ENCODE measurements around the gene ANG.

The ANG gene

GRCh38 chr14:20676072-20676471 lies 12.5 kb upstream of the ANG start:
- DNase-seq (ENCODE audit: low spot score) = no peak

- peak; percentile 61 for DNase-seq (ENCODE audit: low spot score)
Observed at GRCh38 chr14:20679907-20680306, 8.7 kb upstream of the ANG start.

GRCh38 chr14:20680363-20680762 lies 8.2 kb upstream of the ANG start:
- DNase-seq (ENCODE audit: low spot score) = no peak

- DNase-seq (ENCODE audit: low spot score) = no peak
Observed at GRCh38 chr14:20680843-20681347, 7.7 kb upstream of the ANG start.

DNA sequence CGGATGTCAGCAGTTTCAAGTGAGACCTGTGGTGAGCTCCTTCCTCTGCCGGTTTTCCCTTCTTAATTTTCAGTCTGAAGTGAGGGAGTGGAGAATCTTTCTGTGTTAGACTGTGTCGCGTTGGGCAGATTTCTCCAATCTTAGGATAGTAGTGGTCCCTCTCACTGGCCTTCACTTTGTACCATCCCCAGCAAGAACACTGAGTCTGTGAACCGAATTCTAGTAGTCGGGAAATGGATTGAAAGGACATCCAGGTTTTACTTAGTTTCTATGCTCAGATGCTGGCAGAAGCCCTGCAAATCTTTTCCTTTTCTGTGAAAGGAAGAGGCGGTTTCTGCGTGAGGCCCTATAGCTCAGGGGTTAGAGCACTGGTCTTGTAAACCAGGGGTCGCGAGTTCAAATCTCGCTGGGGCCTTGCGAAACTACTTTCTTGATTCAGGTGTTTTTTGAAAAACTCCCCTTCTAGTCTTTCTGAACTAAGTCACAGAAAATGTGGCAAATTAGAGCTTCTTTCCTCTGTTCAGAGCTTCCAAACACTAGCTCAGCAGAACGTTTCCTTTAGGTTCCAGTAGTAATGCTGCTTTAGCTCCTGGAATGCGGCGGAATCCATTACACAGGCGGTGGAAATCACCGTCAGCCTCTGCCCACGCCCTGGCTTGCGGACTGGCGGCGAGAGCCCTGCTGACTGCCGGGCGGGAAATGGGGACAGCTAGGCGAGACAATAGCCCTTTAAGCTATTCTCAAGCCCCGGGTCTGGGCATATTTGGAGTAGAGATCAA lies 7.0 kb upstream of the ANG start:
- DNase-seq (ENCODE audit: low spot score) = peak; percentile 93

- no peak for DNase-seq (ENCODE audit: low spot score)
Observed at GRCh38 chr14:20682127-20682434, 6.5 kb upstream of the ANG start.

DNA sequence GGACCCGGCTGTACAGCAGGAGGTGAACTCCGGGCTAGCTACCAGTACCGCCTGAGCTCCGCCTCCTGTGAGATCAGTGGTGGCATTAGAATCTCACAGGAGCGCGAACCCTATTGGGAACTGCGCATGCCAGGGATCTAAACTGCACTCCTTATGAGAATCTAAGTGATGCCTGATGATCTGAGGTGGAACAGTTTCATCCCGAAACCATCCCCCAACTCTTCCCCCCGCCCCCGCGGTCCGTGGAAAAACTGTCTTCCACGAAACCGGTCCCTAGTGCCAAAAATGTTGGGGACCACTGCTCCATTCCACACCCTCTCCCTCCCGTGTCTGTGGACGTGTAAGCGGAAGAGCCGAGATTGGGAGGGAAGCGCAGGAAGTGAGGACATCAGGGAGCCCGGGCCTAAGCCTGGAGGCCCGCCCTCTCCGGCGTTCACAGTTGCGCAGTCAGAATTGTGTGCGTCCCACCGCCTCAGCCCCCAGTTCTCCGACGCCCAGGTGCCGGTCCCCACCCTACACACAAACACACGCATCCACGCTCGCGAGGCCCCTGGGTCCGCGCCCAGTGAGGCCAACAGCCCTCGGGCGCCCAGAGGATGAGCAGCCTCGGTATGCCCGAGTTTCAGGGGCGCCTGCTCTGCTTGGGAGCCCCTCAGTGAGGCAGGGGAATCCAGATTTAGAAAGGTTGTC lies 6.0 kb upstream of the ANG start:
- peak; percentile 94 for DNase-seq (ENCODE audit: low spot score)

DNA sequence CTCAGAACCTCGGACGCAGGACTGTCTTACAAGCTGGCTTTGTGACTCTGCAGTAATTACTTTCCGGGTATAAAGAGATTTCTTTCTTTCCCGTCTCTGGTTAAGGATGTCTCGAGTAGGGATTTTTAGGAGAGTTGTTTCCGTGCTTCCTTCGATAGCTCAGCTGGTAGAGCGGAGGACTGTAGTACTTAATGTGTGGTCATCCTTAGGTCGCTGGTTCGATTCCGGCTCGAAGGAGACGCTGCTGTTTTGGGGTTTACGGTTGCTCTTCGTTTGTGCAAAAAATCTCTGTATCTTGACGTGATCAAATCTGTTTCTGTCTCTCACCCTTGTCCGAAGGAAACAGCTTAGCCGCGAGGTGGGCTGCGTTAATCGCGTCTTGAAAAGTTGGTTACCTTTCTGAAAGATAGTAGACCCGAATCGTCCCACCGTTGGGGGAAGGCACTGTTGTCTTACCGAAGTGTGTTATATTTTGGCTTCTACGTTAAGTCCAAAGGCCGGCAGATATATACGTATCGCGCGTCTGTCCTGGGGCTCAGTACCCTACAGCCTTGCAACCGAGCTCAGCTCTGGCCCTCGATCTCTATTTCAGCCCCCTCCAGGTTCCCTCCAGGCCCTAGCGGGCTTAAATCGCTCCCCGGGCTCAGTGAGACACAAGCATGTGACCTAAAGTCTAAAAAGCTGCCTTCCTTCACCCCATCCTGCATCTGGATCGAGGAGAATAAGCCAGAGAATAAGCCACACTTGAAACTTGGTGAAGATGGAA lies 5.3 kb upstream of the ANG start:
- DNase-seq (ENCODE audit: low spot score) = peak; percentile 93

GRCh38 chr14:20683891-20684661 lies 4.5 kb upstream of the ANG start, which contains the start of gene RNASE4:
Gene RNASE4 (plus strand): TSS chr14:20684560. CDS start chr14:20699372, 14,812 bp downstream.
- peak; percentile 87 for DNase-seq (ENCODE audit: low spot score)

GRCh38 chr14:20684662-20685456 lies 3.7 kb upstream of the ANG start:
- peak; percentile 63 for DNase-seq (ENCODE audit: low spot score)

DNA sequence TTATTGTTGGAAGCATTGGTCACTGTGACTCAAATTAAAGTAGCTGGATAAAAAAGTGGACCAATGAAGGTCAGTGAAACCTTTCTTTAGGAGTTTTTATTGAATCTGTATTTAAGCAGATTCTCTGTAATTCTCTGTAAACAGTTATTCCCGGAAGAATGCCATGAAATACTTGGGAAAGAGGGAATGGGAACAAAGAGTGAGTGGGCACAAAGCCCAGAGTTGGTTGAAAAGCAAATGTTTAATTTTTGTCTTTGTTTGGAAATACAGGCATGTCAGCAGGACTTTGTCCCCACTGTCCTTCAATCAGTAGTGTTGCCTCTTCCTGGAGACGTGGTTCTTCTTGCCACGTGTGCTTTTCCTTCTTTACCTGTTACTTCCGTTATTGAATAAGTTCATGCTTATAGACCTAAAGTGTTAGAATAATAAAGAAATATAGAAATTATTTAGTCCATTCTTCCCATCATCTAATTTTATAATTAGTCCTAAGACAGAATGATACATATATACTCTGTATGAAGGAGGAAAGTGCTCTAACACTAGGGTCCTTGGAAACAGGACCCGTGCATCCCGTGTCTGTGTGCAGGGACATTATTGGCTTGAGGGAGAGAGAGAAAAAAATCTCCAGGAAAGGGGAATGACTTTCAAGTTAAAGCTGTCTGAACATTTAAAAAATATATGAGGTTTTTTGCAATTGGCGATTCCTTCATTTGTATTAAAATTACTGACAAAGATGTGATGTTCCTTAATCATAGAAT lies 2.0 kb upstream of the ANG start:
- DNase-seq (ENCODE audit: low spot score) = no peak

DNA sequence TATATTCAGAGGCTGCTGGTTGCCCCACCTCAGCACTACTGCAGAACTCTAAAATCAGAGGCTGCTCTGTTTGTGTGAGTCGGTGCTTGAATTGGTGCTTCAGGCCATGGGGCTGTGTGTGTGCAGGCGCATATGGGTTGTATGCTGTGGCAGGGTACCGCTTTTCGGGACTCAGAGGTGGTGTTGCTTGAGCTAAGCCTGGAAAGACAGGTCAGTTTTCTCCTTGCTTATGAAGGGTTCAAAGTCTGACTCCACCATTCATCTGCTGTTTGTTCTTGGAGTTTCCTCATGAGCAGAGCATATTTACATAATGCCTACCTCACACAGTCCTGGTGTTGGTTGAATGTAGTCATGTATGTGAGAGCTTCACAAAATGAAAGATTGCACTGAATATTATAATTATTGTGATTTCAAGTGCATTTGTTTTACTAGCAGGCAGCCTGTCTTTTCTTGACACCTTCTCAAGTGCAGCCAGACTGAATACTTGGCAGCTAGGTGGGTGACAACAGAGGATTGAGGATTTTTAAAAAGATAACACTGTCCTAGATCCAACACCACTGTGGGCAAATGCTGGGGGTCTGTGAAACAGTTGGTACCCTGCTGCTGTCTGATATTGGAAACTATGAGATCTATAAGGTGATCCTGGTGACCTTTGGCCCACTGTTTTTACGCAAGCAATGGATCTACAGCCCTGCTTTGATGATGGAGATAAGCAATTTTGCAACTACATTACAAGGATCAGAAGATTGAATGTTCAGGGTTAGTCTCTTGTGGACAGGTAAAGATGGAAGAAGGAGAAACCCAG lies 1.0 kb upstream of the ANG start:
- no peak for DNase-seq (ENCODE audit: low spot score)

- DNase-seq (ENCODE audit: low spot score) = peak; percentile 89
Observed at GRCh38 chr14:20690848-20691640, 2.5 kb downstream of the ANG start.

- DNase-seq (ENCODE audit: low spot score) = peak; percentile 33
Observed at GRCh38 chr14:20692116-20692751, 3.7 kb downstream of the ANG start.

DNA sequence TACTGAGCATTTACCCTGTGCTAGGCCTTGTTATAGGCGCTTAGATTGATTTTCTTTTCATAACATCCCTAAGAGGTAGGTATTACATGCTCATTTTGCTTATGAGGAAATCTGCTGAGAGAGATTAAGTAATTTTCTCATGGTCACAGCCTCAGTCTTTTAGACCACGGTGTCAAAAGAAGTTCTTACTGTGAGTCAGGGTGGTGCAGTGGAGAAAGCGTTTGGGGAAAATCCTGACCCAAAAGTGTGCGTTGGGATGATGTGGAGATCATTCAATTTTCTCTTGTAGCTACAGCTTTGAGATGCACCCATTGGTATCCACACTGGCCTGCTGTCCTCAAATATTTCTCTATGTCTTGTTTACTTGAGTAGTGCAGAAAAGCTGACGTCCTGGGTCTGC lies 8.2 kb downstream of the ANG start:
- no peak for DNase-seq (ENCODE audit: low spot score)

- DNase-seq (ENCODE audit: low spot score) = peak; percentile 92
Observed at GRCh38 chr14:20697273-20698017, 8.9 kb downstream of the ANG start.

- no peak for DNase-seq (ENCODE audit: low spot score)
Observed at GRCh38 chr14:20698018-20698329, 9.4 kb downstream of the ANG start.

DNA sequence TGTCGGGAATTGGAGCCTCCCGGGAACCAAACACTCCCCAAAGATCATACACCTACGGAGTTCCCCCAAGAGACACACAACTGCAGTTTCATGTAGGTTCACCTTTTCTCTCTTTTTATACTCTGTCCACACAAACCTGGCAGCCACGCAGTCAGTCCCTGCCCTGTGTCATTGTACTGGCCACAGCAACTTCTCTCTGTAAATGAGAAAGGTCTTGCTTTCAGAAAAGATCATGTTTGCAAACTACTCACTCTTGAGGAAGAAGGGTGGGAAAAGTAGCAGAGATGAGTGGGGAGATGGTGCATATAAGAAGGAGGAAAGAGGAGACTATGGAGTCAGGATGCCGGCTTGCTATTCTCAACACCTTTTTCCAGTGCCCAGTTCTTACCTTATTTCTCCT lies 10.4 kb downstream of the ANG start:
- no peak for DNase-seq (ENCODE audit: low spot score)
